ENCODE results near the gene PDS5B.
"Not testable (repeated sequence)": the region's sequence is repeated elsewhere in the genome, so short reads cannot be mapped to it uniquely, and the experiment has no call there.

The PDS5B gene

DNA sequence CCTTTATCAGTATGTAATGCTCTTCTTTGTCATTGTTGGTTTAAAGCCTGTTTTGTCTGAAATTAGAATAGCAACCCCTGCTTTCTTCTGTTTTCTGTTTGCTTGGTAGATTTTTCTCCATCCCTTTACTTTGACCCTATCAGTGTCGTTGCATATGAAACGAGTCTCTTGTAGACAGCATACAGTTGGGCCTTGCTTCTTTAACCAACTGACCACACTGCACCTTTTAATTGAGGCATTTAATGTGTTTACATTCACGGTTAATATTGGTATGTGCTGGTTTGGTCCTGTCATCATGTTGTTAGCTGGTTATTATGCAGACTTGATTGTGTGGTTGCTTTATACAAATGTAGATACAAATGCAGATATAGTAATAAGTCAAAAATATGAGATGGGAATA lies 71.1 kb downstream of the PDS5B start:
- no peak for DNase-seq (ENCODE audit: low spot score)

- DNase-seq (ENCODE audit: low spot score), result no peak
Observed at GRCh38 chr13:32659736-32660135, 73.5 kb downstream of the PDS5B start.

GRCh38 chr13:32660227-32660626 lies 74.0 kb downstream of the PDS5B start:
- no peak for DNase-seq (ENCODE audit: low spot score)

- DNase-seq (ENCODE audit: low spot score), result no peak
Observed at GRCh38 chr13:32661685-32662084, 75.4 kb downstream of the PDS5B start.

DNA sequence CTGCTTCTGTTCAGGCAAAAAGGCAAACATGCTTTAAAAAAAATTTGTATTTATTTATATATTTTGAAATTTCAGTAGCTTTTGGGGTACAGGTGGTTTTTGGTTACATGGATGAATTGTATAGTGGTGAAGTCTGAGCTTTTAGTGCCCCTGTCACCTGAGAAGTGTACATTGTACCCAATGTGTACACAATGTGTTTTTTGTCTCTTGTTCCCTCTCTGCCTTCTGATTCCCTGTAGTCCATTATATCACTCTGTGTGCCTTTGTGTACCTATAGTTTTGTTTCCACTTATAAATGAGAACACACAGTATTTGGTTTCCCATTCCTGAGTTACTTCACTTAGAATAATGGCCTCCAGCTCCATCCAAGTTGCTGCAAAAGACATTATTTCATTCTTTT lies 77.4 kb downstream of the PDS5B start:
- DNase-seq (ENCODE audit: low spot score), result no peak

- no peak for DNase-seq (ENCODE audit: low spot score)
Observed at GRCh38 chr13:32666990-32667571, 80.8 kb downstream of the PDS5B start.

DNA sequence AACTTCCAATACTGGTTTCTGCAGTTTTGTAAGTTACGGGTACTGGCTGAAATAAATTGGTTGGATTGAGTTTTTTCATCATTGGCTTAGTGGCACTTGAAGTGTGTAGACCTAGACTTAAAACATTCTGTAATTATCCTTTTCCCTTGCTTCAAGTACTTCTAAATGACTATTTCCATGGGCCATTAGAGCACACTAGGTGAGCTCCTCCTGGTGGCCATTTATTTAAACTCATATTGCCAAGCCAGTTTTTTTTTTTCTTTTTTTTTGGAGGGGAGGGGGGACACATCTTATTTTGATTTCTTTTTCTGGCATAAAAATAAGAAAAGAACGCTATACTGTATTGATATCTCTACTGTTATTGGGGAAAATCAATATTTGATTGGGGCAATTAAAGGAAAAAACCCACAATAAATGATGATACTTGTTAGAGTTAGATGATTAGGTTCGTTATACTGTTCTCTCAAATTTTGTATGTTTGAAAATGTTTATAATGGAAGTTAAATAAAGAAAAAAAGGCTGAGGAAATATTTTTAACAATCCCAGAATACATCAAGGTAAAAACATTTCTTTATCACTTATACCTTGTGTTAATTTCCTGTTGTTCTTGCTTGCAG lies 82.9 kb downstream of the PDS5B start:
- DNase-seq (ENCODE audit: low spot score), result peak; percentile 6

DNA sequence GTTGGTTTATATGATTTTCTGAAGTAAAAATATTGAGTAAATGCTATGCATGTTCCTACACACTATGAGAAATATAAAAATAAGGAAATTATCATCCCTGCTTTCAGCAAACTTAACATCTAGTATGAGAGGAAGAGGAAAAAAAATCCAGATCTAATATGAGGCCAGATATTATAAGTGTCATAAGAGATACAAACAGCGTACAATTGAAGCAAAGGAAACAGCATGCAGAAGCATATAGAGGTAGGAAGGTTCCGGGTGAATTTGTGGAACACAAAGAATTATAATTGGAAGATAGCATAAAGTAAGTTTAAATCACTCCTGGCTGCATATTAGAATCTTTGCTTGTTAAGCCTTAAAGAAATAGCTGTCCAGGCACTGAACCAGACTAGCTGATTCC lies 88.3 kb downstream of the PDS5B start:
- no peak for DNase-seq (ENCODE audit: low spot score)

DNA sequence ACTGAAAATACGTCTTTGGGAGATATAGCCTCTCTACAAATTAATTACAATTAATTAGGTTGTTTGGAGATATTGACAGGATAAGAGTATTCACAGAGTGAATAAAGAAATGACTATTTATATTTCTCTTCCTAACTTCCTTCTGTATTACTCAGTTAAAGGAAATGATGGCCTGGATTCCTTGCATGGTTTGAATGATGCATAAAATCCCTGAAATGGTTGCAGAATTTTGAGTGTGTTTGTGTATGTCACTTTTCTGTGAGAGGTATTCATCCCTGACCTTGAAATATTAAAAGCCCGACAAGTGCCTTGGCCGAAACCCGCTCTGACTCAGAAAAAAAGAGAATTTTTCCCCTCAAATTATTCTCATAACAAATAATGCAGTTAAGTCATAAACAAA lies 90.0 kb downstream of the PDS5B start:
- DNase-seq (ENCODE audit: low spot score), result no peak

- no peak for DNase-seq (ENCODE audit: low spot score)
Observed at GRCh38 chr13:32682130-32682529, 95.9 kb downstream of the PDS5B start.

- no peak for DNase-seq (ENCODE audit: low spot score)
Observed at GRCh38 chr13:32682740-32683139, 96.5 kb downstream of the PDS5B start.

GRCh38 chr13:32687275-32687674 lies 101.0 kb downstream of the PDS5B start:
- no peak for DNase-seq (ENCODE audit: low spot score)

GRCh38 chr13:32695602-32696250 lies 109.5 kb downstream of the PDS5B start:
- no peak for DNase-seq (ENCODE audit: low spot score)

DNA sequence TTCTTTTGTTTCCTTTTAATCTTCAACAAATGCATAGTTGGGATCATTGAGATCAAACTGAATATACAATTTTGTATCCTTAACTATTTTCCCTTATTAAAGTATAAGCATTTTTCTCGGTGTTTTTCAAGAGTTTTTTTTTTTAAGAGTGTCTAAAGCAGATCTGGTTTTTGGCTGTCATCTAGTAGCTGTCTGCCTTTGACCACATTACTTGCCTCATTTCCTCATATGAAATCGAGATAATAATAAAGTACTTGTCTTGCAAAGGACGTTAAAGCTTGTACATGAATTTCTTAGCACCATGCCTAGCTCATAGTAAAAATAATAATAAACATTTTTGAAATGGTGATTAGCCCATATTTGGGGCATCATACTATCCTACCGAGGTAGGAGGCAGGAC lies 121.2 kb downstream of the PDS5B start:
- no peak for DNase-seq (ENCODE audit: low spot score)

- DNase-seq (ENCODE audit: low spot score), result no peak
Observed at GRCh38 chr13:32713397-32713796, 127.1 kb downstream of the PDS5B start.

DNA sequence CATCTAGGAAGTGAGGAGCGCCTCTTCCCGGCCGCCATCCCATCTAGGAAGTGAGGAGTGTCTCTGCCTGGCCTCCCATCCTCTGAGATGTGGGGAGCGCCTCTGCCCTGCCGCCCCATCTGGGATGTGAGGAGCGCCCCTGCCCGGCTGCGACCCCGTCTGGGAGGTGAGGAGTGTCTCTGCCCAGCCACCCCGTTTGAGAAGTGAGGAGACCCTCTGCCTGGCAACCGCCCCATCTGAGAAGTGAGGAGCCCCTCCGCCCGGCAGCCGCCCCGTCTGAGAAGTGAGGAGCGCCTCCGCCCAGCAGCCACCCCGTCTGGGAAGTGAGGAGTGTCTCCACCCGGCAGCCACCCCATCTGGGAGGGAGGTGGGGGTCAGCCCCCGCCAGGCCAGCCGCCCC lies 129.9 kb downstream of the PDS5B start:
- DNase-seq (ENCODE audit: low spot score), result not testable (repeated sequence)

GRCh38 chr13:32720026-32720425 lies 133.8 kb downstream of the PDS5B start:
- no peak for DNase-seq (ENCODE audit: low spot score)

DNA sequence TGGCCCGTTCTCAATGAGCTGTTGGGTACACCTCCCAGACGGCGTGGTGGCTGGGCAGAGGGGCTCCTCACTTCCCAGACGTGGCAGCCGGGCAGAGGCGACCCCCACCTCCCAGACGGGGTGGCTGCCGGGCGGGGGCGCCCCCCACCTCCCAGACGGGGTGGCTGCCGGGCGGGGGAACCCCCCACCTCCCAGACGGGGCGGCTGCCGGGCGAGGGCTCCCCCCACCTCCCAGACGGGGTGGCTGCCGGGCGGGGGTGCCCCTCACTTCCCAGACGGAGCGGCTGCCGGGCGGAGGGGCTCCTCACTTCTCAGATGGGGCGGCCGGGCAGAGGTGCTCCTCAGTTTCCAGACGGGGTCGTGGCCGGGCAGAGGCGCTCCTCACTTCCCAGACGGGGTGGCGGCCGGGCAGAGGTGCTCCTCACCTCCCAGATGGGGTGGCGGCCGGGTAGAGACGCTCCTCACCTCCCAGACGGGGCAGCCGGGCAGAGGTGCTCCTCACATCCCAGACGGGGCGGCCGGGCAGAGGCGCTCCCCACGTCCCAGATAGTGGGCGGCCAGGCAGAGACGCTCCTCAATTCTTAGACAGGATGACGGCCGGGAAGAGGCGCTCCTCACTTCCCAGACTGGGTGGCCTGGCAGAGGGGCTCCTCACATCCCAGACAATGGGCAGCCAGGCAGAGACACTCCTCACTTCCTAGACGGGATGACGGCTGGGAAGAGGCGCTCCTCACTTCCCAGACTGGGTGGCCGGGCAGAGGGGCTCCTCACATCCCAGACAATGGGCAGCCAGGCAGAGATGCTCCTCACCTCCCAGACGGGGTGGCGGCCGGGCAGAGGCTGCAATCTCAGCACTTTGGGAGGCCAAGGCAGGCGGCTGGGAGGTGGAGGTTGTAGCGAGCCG lies 135.1 kb downstream of the PDS5B start:
- DNase-seq (ENCODE audit: low spot score), result not testable (repeated sequence)

DNA sequence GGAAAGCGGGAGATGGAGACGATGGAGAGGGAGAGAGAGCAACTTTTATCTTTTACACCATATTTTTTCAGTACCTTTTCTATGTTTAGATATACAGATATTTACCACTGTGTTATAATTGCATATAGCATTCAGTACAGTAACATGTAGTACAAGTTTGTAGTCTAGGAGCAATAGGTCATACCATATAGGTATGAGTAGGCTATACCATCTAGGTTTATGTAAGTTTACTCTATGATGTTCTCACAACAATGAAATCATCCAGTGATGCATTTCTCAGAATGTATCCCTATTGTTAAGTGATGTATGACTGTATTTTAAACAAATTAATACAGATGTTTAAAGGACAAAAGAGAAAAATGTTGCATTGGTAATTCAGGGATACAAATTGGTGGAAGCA lies 136.1 kb downstream of the PDS5B start:
- no peak for DNase-seq (ENCODE audit: low spot score)

DNA sequence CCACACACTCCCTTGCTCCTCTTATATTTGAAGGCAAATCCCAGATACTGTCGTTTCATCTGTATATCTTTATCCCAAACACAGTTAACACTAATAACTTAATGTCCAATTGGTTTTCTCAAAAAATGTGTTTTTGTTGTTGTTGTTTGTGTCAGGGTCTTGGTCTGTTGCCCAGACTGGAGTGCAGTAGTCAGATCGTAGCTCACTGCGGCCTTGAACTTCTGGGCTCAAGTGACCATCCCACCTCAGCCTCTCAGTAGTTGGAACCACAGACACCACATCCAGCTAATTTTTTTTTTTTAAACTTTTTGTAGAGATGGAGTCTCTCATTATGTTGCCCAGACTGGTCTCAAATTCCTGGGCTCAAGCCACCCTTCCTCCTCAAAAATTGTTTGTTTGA lies 137.7 kb downstream of the PDS5B start:
- DNase-seq (ENCODE audit: low spot score), result no peak

- DNase-seq (ENCODE audit: low spot score), result no peak
Observed at GRCh38 chr13:32726374-32727037, 140.3 kb downstream of the PDS5B start.

- DNase-seq (ENCODE audit: low spot score), result no peak
Observed at GRCh38 chr13:32728327-32728726, 142.1 kb downstream of the PDS5B start.

Data from HuH-7 (cell line).